Right cardiac atrium (tissue), 5 donors: ENCODE data around the gene CARD14. TPM values are rescaled to one million over a fixed set of nuclear protein-coding genes. Genes with fewer than 3 reads are reported as not detected.
A peak's percentile ranks its signal among the peaks of the same experiment; 100 is the strongest.

Experiments used
- ATAC-seq, 2 donors: fragments of 200-7000 bp; cut with Tn5 transposase; one replicate each; pipeline versions ENCODE4 v1.8.0 to v1.9.1; 2020; ENCODE audit warnings: moderate library complexity in 2 of 2, mild to moderate bottlenecking in 1 of 2
- DNase-seq, 3 donors: peaks; one replicate each; pipeline ENCODE4 v3.0.0-alpha.2; 2020
- H3K27ac ChIP-seq: one replicate; pipeline ENCODE4 v1.5.1; 2013; ENCODE audit warnings: mild to moderate bottlenecking, low read length, control low read depth, moderate library complexity
- H3K27me3 ChIP-seq: one replicate; pipeline ENCODE4 v1.6.1; 2013; ENCODE audit not compliant: control insufficient read depth, insufficient read depth
- H3K4me1 ChIP-seq: one replicate; pipeline ENCODE4 v1.6.1; 2013; ENCODE audit warnings: low read length; ENCODE audit not compliant: control insufficient read depth, insufficient read depth
- H3K4me3 ChIP-seq: one replicate; pipeline ENCODE4 v1.5.1; 2013; ENCODE audit warnings: low read length, control low read depth
- H3K9me3 ChIP-seq: one replicate; pipeline ENCODE4 v1.6.1; 2013; ENCODE audit warnings: low read length; ENCODE audit not compliant: control insufficient read depth
- WGBS: extraction: QIAGEN DNeasy Blood & Tissue Kit; methylation state at CpG from one replicate; pipeline ENCODE4 v1.1.7; 2013; 5-methylcytosine and 5-hydroxymethylcytosine counted together
- intact Hi-C, 4 donors: fragments of 100-400 bp; cut with DNase I; formaldehyde crosslinking; loops; one replicate each; pipeline versions ENCODE4 v1.11.0 to v1.14.0; 2022 to 2023
- long read RNA-seq, 4 donors: library from polyadenylated mRNA; unstranded; transcript quantifications; one replicate each; pipeline ENCODE4 v2.0.0, GENCODE V29; 2020 to 2021
- polyA plus RNA-seq: library from polyadenylated mRNA; stranded (reverse); fragments of 200-250 nt; gene quantifications from one replicate; pipeline ENCODE4 v1.2.3, GENCODE V29; 2013
- total RNA-seq, 4 donors: library from RNA; stranded (reverse); fragmentation: NEBNext Ultra II Directional; extraction: Animal tissue kit (Norgen Biotek cat#: 25700); gene quantifications; one replicate each; pipeline ENCODE4 v1.2.1, GENCODE V29; 2021
- donor health status: healthy with polysubstance abuse.
- donor health status: DM: no; HTN: yes; CAD: no.
- donor health status: DM: no; HTN: no; CAD: no.
- donor health status: DM: no; HTN: yes; CAD: no; lungs with severe emphysema.
- donor health status: DM: yes; HTN: yes; CAD: no.

CARD14 gene
- total RNA-seq (under 1 TPM in 2 of 4 donors, not detected in 2; 0.14 to 0.20 TPM), polyA plus RNA-seq (0.05 TPM)
- long read RNA-seq, donor 1, partial matches to known transcripts: 0 of 1 reads
- long read RNA-seq, donor 1, other reads (novel, unspliced or antisense): 1 of 1 reads
- long read RNA-seq, donor 2: 0 reads
- long read RNA-seq, donor 3: 0 reads
- long read RNA-seq, donor 4: 0 reads

GRCh38 chr17:80169784-80170500 lies at the start of gene CARD14:
TSS of gene CARD14 (plus strand) at chr17:80170030. CDS start at chr17:80181439, 11,409 bp downstream.
- Histone ChIP-seq H3K27me3 (no peaks in the 10 kb centered on the region), H3K4me1 (no peaks in the 10 kb centered on the region), H3K27ac (no peak within 1 kb of the TSS), H3K9me3 (no peaks in the 10 kb centered on the region), H3K4me3 (no peak within 1 kb of the TSS)
- intact Hi-C loops: no loop called here
- DNase-seq (no peak), ATAC-seq (no peak)
- whole genome bisulfite sequencing: 72% methylated on average over 19 of the region's 19 CpGs

DNA sequence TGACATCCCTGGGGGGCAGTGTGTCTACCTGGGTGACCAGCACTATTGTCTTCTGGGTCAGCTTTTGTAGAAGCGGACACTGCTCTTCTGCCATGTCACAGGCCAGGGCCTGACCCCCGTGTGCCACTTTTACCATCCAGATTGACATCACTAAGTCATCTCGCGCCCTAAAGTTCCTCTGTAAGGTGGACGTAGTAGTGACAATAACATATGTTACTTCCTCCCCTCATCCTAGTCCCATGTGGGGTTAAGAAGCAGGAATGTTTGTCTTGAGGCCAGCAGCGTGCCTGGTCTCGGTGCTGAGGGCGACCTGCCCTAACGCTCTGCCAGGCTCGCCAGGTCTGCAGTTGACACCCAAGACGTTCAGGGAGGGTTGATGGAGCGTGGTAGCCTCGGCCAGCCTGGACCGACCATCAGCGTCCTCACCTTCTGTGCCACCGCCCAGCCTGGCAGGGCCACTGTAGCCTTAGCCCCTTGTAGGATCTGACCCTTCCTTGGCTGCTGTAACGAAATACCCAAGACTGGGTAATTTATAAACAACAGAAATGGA lies 47.7 kb upstream of the CARD14 start:
- Histone ChIP-seq H3K4me1 (no peaks in the 10 kb centered on the region), H3K9me3 (no peaks in the 10 kb centered on the region), H3K27me3 (no peaks in the 10 kb centered on the region), H3K4me3 (no peak overlapping the region), H3K27ac (no peak overlapping the region)
- ATAC-seq (no peak), DNase-seq (no peak)
- 88% methylated on average over 17 of the region's 17 CpGs for WGBS
- intact Hi-C loops: no loop called here

- 80% methylated on average over 6 of the region's 6 CpGs for WGBS
Observed at GRCh38 chr17:80122926-80123505, 46.8 kb upstream of the CARD14 start.

DNA sequence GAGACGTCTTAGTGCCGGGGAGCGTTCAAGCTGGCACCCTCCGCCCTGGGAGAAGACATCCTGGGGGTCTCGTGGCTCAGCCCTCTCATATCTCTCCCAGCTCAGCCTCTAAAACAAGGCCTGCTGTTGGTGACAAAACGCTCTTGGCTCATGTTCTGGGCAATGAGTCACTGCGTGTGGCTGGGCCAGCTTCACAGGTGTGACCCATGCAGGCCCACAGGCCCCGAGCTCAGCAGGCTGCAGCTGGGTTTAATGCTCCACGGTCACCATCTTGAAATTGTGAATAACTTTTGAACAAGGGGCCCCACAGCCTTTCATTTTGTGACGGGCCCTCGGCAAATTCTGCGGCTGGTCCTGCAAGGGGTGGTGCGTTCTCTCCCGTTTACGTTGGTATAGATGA lies 46.0 kb upstream of the CARD14 start:
- no peak for ATAC-seq
- Histone ChIP-seq H3K27me3 (no peaks in the 10 kb centered on the region), H3K27ac (no peak overlapping the region), H3K4me3 (no peak overlapping the region), H3K4me1 (no peaks in the 10 kb centered on the region), H3K9me3 (no peaks in the 10 kb centered on the region)
- no peak for DNase-seq
- 78% methylated on average over 15 of the region's 15 CpGs for WGBS
- intact Hi-C loops: no loop called here

More at GRCh38 chr17:80122926-80123505, 46.8 kb upstream of the CARD14 start:
- Histone ChIP-seq H3K9me3 (no peaks in the 10 kb centered on the region), H3K27ac (no peak overlapping the region), H3K27me3 (no peaks in the 10 kb centered on the region), H3K4me1 (no peaks in the 10 kb centered on the region), H3K4me3 (no peak overlapping the region)
- DNase-seq: no peak
- intact Hi-C loops: no loop called here
- no peak for ATAC-seq

DNA sequence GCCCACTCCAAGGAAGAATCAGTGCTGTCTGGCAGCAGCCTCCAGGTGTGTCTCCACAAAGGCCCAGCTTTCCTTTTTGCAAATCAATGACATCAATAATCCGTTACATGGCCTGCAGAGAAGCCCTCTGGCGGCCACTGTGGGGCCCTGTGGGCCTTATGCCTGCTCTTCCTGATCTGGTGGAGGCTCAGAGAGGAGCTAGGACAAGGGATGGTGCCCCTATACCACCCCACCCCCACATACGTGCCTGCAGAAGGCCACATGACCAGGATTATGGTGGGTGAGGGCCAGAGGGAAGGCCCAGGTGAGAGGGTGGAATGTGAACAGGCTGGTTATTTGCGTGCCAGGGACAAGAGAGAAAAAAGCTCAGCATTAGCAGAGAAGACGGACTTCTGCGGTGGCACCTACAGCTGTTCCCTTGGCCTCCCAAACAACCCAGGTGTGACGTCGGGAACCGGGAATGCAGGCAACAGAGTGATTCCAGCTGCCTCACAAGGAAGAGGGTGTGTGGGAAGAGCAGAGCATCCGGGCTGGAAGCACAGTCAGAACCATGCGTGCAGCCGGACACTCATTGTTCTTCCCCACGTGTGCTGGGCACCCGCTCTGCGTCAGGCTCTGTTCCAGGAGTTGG lies 45.4 kb upstream of the CARD14 start:
- Histone ChIP-seq H3K27me3 (no peaks in the 10 kb centered on the region), H3K4me3 (no peak overlapping the region), H3K4me1 (no peaks in the 10 kb centered on the region), H3K9me3 (no peaks in the 10 kb centered on the region), H3K27ac (no peak overlapping the region)
- ATAC-seq (peak; percentile 28 to 42), DNase-seq (peak in 1 of 3 donors; percentile 37)
- intact Hi-C loops: no loop called here
- WGBS: 54% methylated on average over 15 of the region's 15 CpGs

GRCh38 chr17:80125656-80126448 lies 44.0 kb upstream of the CARD14 start:
- H3K9me3 ChIP-seq: no peaks in the 10 kb centered on the region
- DNase-seq (no peak), ATAC-seq (peak in 1 of 2 donors; percentile 41)
- no peaks in the 10 kb centered on the region for H3K27me3 ChIP-seq
- H3K4me1 ChIP-seq: no peaks in the 10 kb centered on the region
- no peak overlapping the region for H3K4me3 ChIP-seq
- H3K27ac ChIP-seq: no peak overlapping the region
- 63% methylated on average over 14 of the region's 14 CpGs for WGBS
- intact Hi-C loops: no loop called here

GRCh38 chr17:80126449-80126715 lies 43.4 kb upstream of the CARD14 start:
- no peaks in the 10 kb centered on the region for H3K9me3 ChIP-seq
- ATAC-seq (no peak), DNase-seq (no peak)
- 86% methylated on average over 3 of the region's 3 CpGs for WGBS
- no peaks in the 10 kb centered on the region for H3K4me1 ChIP-seq
- no peaks in the 10 kb centered on the region for H3K27me3 ChIP-seq
- intact Hi-C loops: no loop called here
- no peak overlapping the region for H3K27ac ChIP-seq
- H3K4me3 ChIP-seq: no peak overlapping the region

- H3K27ac ChIP-seq: no peak overlapping the region
- intact Hi-C loops: no loop called here
- no peak for ATAC-seq
Observed at GRCh38 chr17:80129006-80129565, 40.7 kb upstream of the CARD14 start.

GRCh38 chr17:80130992-80131391 lies 38.8 kb upstream of the CARD14 start:
- Histone ChIP-seq H3K9me3 (no peaks in the 10 kb centered on the region), H3K4me3 (no peak overlapping the region), H3K4me1 (no peaks in the 10 kb centered on the region), H3K27ac (no peak overlapping the region), H3K27me3 (no peaks in the 10 kb centered on the region)
- WGBS: 88% methylated on average over 3 of the region's 3 CpGs
- no peak for DNase-seq
- intact Hi-C loops: no loop called here
- ATAC-seq: no peak

More at GRCh38 chr17:80129006-80129565, 40.7 kb upstream of the CARD14 start:
- no peaks in the 10 kb centered on the region for H3K27me3 ChIP-seq
- no peaks in the 10 kb centered on the region for H3K9me3 ChIP-seq
- DNase-seq: no peak
- no peaks in the 10 kb centered on the region for H3K4me1 ChIP-seq
- H3K4me3 ChIP-seq: no peak overlapping the region
- WGBS: 45% methylated on average over 4 of the region's 4 CpGs

- Histone ChIP-seq H3K4me1 (no peaks in the 10 kb centered on the region), H3K9me3 (no peaks in the 10 kb centered on the region), H3K27ac (no peak overlapping the region), H3K4me3 (no peak overlapping the region), H3K27me3 (no peaks in the 10 kb centered on the region)
- DNase-seq (no peak), ATAC-seq (no peak)
- whole genome bisulfite sequencing: 84% methylated on average over 5 of the region's 5 CpGs
- intact Hi-C loops: no loop called here
Observed at GRCh38 chr17:80132906-80133625, 36.8 kb upstream of the CARD14 start.
